Gastrocnemius medialis (tissue), 4 donors: ENCODE results near the gene ZKSCAN1.

Experiments used
- CTCF ChIP-seq, 5 experiments: fragments of 450-650 bp in 3 of 5; fragments of 200-600 bp in 2 of 5; sonication (generic) in 2 of 5; IDR thresholded peaks in 4 of 5; conservative IDR thresholded peaks in 1 of 5; 1 replicate in 4 of 5; 2 replicates in 1 of 5; pipeline ENCODE4 v1.5.1; 2016 to 2019; ENCODE audit warnings: antibody characterized with exemption in 5 of 5, mild to moderate bottlenecking in 3 of 5, moderate library complexity in 3 of 5
- POLR2A ChIP-seq, 2 donors: fragments of 450-650 bp; IDR thresholded peaks; one replicate each; pipeline ENCODE4 v1.6.1; 2017; ENCODE audit warnings: antibody characterized with exemption in 2 of 2, mild to moderate bottlenecking in 2 of 2, moderate library complexity in 2 of 2

DNA sequence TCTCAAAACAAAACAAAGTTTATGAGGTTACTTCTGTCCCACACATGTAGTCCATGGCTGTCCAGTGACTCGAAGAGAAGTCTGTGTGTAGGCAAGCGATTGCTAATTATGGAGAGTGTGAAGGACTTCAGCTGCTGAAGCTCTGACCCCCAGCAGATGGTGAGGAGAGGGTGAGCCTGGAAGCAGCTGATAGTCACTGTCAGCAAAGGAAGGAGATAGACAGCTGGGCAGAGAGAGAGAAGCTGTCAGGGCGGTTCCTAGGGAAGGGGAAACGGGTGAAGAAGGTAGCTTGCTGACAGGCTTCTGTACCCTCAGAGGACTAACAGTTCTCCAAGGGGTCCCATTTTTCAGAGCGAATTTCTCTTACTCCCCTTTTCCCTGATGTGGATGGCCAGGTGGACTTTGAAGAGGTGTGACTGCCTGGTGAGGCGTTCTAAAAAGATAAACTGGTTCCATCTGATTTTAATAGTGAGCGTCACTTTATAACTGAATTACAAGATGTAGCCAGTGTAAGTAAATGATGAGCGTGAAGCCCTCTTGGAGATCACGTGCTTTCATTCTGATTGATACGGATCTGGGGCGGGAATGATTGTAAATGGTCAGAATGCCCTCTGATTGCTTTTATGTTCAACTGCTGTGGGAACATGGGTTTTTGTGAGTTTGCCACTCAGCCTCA lies 46.3 kb downstream of the ZKSCAN1 start:
- no peak for TF ChIP-seq CTCF (IDR thresholded peaks at IDR 0.05 in 4 of 5, conservative IDR thresholded peaks at IDR 0.05 in 1 of 5)
- TF ChIP-seq POLR2A (IDR thresholded peaks at IDR 0.05), result no peak
